Effector memory CD8-positive, alpha-beta T cell (primary cell): Measurements from ENCODE around the gene METAP1D.

Experiments
- ATAC-seq: fragments of 150-1000 bp; cut with Tn5 transposase; replicated peaks from 2 replicates; pipeline ENCODE4 v1.10.0; 2021; ENCODE audit warnings: mild to moderate bottlenecking, moderate library complexity
- DNase-seq, 3 experiments: peaks; one replicate each; pipeline ENCODE4 v3.0.0; 2021
- H3K27ac Mint-ChIP-seq, 2 donors: one replicate each; pipeline ENCODE4 v1.8.0; 2022; ENCODE audit warnings: mild to moderate bottlenecking in 2 of 2, mixed read lengths in 2 of 2, moderate library complexity in 2 of 2
- H3K27me3 Mint-ChIP-seq, 2 donors: one replicate each; pipeline ENCODE4 v1.8.0; 2022; ENCODE audit warnings: mixed read lengths in 2 of 2
- H3K36me3 Mint-ChIP-seq: one replicate; pipeline ENCODE4 v1.8.0; 2022; ENCODE audit warnings: mild to moderate bottlenecking, moderate library complexity, mixed read lengths; ENCODE audit not compliant: insufficient read depth
- H3K4me1 Mint-ChIP-seq, 2 donors: one replicate each; pipeline ENCODE4 v1.8.0; 2022; ENCODE audit warnings: low read depth in 2 of 2, mixed read lengths in 2 of 2
- H3K4me3 Mint-ChIP-seq, 2 donors: one replicate each; pipeline ENCODE4 v1.8.0; 2022; ENCODE audit warnings: mild to moderate bottlenecking in 2 of 2, mixed read lengths in 2 of 2, moderate library complexity in 2 of 2
- H3K9me3 Mint-ChIP-seq, 2 donors: one replicate each; pipeline ENCODE4 v1.8.0; 2022; ENCODE audit warnings: mixed read lengths in 2 of 2

The METAP1D gene

GRCh38 chr2:172128484-172128883 is 128.7 kb downstream of the METAP1D start:
- H3K27ac Mint-ChIP-seq = no peak overlapping the region
- no peaks in the 10 kb centered on the region for H3K4me1 Mint-ChIP-seq
- no peaks in the 10 kb centered on the region for H3K36me3 Mint-ChIP-seq
- H3K27me3 Mint-ChIP-seq = peaks cover 7 to 17% of the 10 kb centered on the region in 2 donors
- ATAC-seq (no peak), DNase-seq (no peak)
- no peak overlapping the region for H3K4me3 Mint-ChIP-seq
- no peaks in the 10 kb centered on the region for H3K9me3 Mint-ChIP-seq

GRCh38 chr2:172129404-172129803 is 129.7 kb downstream of the METAP1D start:
- Mint-ChIP-seq H3K4me1 (no peaks in the 10 kb centered on the region), H3K36me3 (no peaks in the 10 kb centered on the region), H3K9me3 (no peaks in the 10 kb centered on the region), H3K27ac (no peak overlapping the region), H3K27me3 (peaks cover 7 to 17% of the 10 kb centered on the region in 2 donors), H3K4me3 (no peak overlapping the region)
- no peak for ATAC-seq
- DNase-seq = no peak
